HEK293T (cell line): ENCODE measurements around the gene PMM1.

Source experiments
- CTCF ChIA-PET: fragments of 350-600 bp; formaldehyde crosslinking; extraction: SDS; loops from one replicate; lab custom pipeline; 2021; ENCODE audit warnings: antibody characterized with exemption, inconsistent platforms; lab: Yijun Ruan, JAX
- POLR2A ChIA-PET: fragments of 350-600 bp; formaldehyde crosslinking; extraction: SDS; loops from one replicate; lab custom pipeline; 2020; ENCODE audit warnings: antibody characterized with exemption, inconsistent platforms; lab: Yijun Ruan, JAX
- DNase-seq: peaks from one replicate; pipeline ENCODE4 v3.0.0; 2012; ENCODE audit warnings: mixed read lengths; ENCODE audit errors: extremely low spot score
- ARNT ChIP-seq: fragments of 450-650 bp; IDR thresholded peaks from 2 replicates; pipeline ENCODE4 v1.6.1; 2017; ENCODE audit warnings: mild to moderate bottlenecking
- BHLHE40 ChIP-seq: fragments of 450-650 bp; IDR thresholded peaks from 2 replicates; pipeline ENCODE4 v1.6.1; 2016; ENCODE audit warnings: mild to moderate bottlenecking, moderate library complexity, borderline replicate concordance
- CTBP1 ChIP-seq: fragments of 450-650 bp; IDR thresholded peaks from 2 replicates; pipeline ENCODE4 v1.6.1; 2016; ENCODE audit warnings: borderline replicate concordance
- ELF4 ChIP-seq: fragments of 450-650 bp; IDR thresholded peaks from 2 replicates; pipeline ENCODE4 v1.6.1; 2017; ENCODE audit warnings: antibody characterized with exemption
- FOXA1 ChIP-seq: fragments of 450-650 bp; IDR thresholded peaks from 2 replicates; pipeline ENCODE4 v1.6.1; 2016; ENCODE audit warnings: mild to moderate bottlenecking
- FOXK2 ChIP-seq: fragments of 450-650 bp; IDR thresholded peaks from 2 replicates; pipeline ENCODE4 v1.6.1; 2016; ENCODE audit warnings: mild to moderate bottlenecking
- FOXM1 ChIP-seq: fragments of 450-650 bp; IDR thresholded peaks from 2 replicates; pipeline ENCODE4 v1.6.1; 2017; ENCODE audit warnings: mild to moderate bottlenecking, borderline replicate concordance
- HDGF ChIP-seq: fragments of 450-650 bp; IDR thresholded peaks from 2 replicates; pipeline ENCODE4 v1.6.1; 2017; ENCODE audit warnings: antibody characterized with exemption, borderline replicate concordance
- L3MBTL2 ChIP-seq: fragments of 450-650 bp; conservative IDR thresholded peaks from 2 replicates; pipeline ENCODE4 v1.6.1; 2016; ENCODE audit warnings: mild to moderate bottlenecking
- LEF1 ChIP-seq: fragments of 450-650 bp; IDR thresholded peaks from 2 replicates; pipeline ENCODE4 v1.6.1; 2017; ENCODE audit warnings: mild to moderate bottlenecking, borderline replicate concordance
- NFRKB ChIP-seq: fragments of 450-650 bp; IDR thresholded peaks from 2 replicates; pipeline ENCODE4 v1.6.1; 2016; ENCODE audit warnings: mild to moderate bottlenecking, moderate library complexity
- PKNOX1 ChIP-seq: fragments of 450-650 bp; IDR thresholded peaks from 2 replicates; pipeline ENCODE4 v1.6.1; 2016
- SP1 ChIP-seq: fragments of 450-650 bp; IDR thresholded peaks from 2 replicates; pipeline ENCODE4 v1.6.1; 2017
- SUZ12 ChIP-seq: fragments of 450-650 bp; IDR thresholded peaks from 2 replicates; pipeline ENCODE4 v1.6.1; 2016; ENCODE audit warnings: mild to moderate bottlenecking
- TARDBP ChIP-seq: fragments of 450-650 bp; IDR thresholded peaks from 2 replicates; pipeline ENCODE4 v1.6.1; 2016
- ZNF384 ChIP-seq: fragments of 450-650 bp; IDR thresholded peaks from 2 replicates; pipeline ENCODE4 v1.6.1; 2016

PMM1 gene

GRCh38 chr22:41621911-41622179 lies 32.2 kb upstream of the PMM1 start:
- no peak for DNase-seq
- TF ChIP-seq HDGF: no peak
- TF ChIP-seq LEF1: no peak
- no peak for TF ChIP-seq FOXM1
- TF ChIP-seq SUZ12: no peak
- TF ChIP-seq CTBP1: no peak
- no peak for TF ChIP-seq ELF4
- TF ChIP-seq ZNF384: no peak
- no peak for TF ChIP-seq NFRKB
- no peak for TF ChIP-seq ARNT
- no peak for TF ChIP-seq BHLHE40
- no peak for TF ChIP-seq PKNOX1
- no peak for TF ChIP-seq TARDBP
- TF ChIP-seq L3MBTL2: no peak
- no peak for TF ChIP-seq SP1
- no peak for TF ChIP-seq FOXA1
- TF ChIP-seq FOXK2: no peak
- ChIA-PET CTCF (no interaction called here), POLR2A (interaction anchor here (0.7 to 3.1 kb wide), 31 partner anchors 10 to 226 kb away, joined by 3 to 26 read pairs (median 6); partner anchors contain the start of genes CSDC2, PMM1 and POLR3H)

- CTCF ChIA-PET: no interaction called here
Observed at GRCh38 chr22:41621099-41621910, 31.7 kb upstream of the PMM1 start, which contains the start of gene XRCC6. Gene XRCC6 (plus strand): TSS chr22:41621295. CDS start chr22:41622005, 710 bp downstream.

DNA sequence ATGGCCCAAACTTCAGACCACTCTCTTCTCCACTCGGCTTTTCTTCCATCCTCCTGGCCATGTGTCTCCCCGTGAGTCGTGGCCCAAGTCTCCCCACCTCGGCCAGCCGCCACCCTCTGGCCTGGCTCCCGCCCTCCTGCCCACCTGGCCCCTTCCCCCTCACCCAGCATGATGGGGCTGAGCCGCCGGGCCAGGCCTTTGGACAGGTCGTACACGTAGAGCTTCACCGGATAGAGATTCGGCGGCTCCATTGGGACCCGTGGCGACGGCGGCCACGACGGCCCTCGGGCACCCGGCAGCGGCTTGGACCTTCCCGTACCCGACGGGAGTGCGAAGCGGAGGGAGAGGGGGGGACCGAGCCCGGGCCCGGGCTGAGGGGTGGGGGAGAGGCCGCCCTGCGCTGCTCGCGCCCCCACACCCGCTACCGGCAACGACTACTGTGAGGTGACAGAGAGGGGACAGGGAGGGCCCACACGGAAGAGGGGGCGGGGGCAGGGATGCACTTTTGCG lies 31.0 kb upstream of the PMM1 start, which contains the start of gene DESI1:
TSS of gene DESI1 (minus strand) at position 455 of the 510 bp plus-strand sequence. CDS start at position 251, 204 bp downstream.
- CTCF ChIA-PET: no interaction called here
- POLR2A ChIA-PET: interaction anchor here (0.6 to 3.1 kb wide), 29 partner anchors 9 to 330 kb away, joined by 3 to 26 read pairs (median 6); partner anchors contain the start of genes CENPM, CSDC2, PMM1 and POLR3H
- TF ChIP-seq PKNOX1 (no peak), ARNT (no peak), L3MBTL2 (peak; percentile 73), LEF1 (no peak), CTBP1 (no peak), TARDBP (no peak)
- DNase-seq: peak; percentile 24

More at GRCh38 chr22:41621099-41621910, 31.7 kb upstream of the PMM1 start, which contains the start of gene XRCC6:
- POLR2A ChIA-PET: interaction anchor here (0.6 to 3.1 kb wide), 39 partner anchors 9 to 330 kb away, joined by 3 to 26 read pairs (median 5); partner anchors contain the start of genes CENPM, CSDC2, PMM1 and POLR3H
- TF ChIP-seq SP1: no peak
- TF ChIP-seq L3MBTL2: peak; percentile 96
- peak; percentile 86 for TF ChIP-seq PKNOX1
- TF ChIP-seq NFRKB: 0 out of 2 replicates have a peak, but pooled peaks have one; percentile 31
- no peak for TF ChIP-seq FOXM1
- TF ChIP-seq BHLHE40: no peak
- no peak for TF ChIP-seq ELF4
- TF ChIP-seq SUZ12: no peak
- TF ChIP-seq HDGF: no peak
- TF ChIP-seq FOXA1: no peak
- TF ChIP-seq FOXK2: no peak
- no peak for TF ChIP-seq ARNT
- DNase-seq: peak; percentile 100

DNA sequence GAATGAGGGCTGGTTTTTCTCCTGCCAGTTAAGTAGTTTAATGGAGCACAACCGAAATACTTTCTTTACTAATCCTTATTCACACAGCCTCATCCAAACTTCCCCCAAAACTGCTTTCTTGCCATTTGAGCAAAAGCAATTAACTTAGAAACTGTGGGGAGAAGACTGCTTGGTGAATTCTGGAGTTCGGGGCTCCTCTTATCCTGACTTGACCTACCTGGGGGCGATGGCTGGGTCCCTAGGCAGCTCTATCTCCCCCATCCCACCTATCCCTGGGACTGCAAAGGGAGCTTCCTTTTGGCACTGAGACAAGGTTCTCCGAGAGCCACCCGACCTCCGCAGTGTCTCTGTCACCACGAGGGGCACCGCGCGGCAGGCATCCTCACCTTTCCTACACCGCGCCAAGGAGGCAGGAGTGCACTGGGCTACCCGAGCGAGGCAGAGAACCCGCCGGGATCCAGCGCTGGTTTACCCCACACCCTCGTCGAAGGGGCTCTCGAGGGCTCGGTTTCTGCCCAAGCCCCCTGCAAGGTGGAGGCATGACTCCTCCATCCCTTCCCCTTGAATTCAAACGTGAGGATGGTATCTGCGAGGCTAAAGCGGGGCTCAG lies 30.4 kb upstream of the PMM1 start:
- peak; percentile 44 for DNase-seq
- CTCF ChIA-PET: no interaction called here
- POLR2A ChIA-PET: interaction anchor here (0.8 to 3.1 kb wide), 10 partner anchors 13 to 176 kb away, joined by 3 to 26 read pairs (median 8); partner anchors contain the start of gene PMM1
- TF ChIP-seq L3MBTL2 (no peak), ARNT (no peak), FOXK2 (no peak), PKNOX1 (no peak), ZNF384 (no peak), CTBP1 (no peak), SUZ12 (no peak), LEF1 (no peak), BHLHE40 (no peak), FOXM1 (no peak), HDGF (no peak), SP1 (no peak), ELF4 (no peak)

DNA sequence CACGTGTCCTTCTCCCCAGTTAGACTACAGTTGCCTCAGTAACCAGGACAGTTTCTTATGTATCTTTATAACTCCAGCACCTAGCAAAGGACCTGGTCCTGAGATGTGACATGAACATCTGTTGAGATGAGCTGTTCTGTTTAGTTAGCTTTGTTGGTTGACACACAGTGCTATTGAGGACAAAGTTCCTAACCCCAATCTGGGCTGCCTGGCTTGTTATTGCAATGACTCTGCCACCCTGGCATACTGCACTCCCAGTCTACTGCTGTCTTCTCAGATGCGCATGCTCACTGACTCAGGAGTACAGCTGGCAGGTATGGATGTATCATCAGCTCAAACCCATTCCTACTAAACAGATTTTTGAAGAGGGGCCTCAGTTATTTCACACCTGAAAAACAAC lies 23.8 kb upstream of the PMM1 start:
- DNase-seq: no peak
- ChIA-PET POLR2A (interaction anchor here (0.9 to 3.0 kb wide), 4 partner anchors 8 to 54 kb away, joined by 3 to 15 read pairs (median 3); partner anchors contain the start of genes DESI1, PMM1 and XRCC6), CTCF (no interaction called here)
- TF ChIP-seq L3MBTL2 (no peak), ELF4 (no peak), TARDBP (no peak), SP1 (no peak), NFRKB (no peak), CTBP1 (no peak), PKNOX1 (no peak), ARNT (no peak), LEF1 (no peak), FOXA1 (no peak), HDGF (no peak), SUZ12 (no peak), ZNF384 (no peak), BHLHE40 (no peak), FOXM1 (no peak)
